GM19351 (cell line): ENCODE measurements around the gene HRC.
A peak's percentile ranks its signal among the peaks of the same experiment; 100 is the strongest.
"Not testable (repeated sequence)": the region's sequence is repeated elsewhere in the genome, so short reads cannot be mapped to it uniquely, and the experiment has no call there.

ENCODE experiments used
- ATAC-seq: cut with Tn5 transposase; IDR thresholded peaks from one replicate; pipeline ENCODE4 v1.9.1; 2021; ENCODE audit warnings: mild to moderate bottlenecking, moderate library complexity; ENCODE audit not compliant: unreplicated experiment

Gene HRC

GRCh38 chr19:49136771-49137171 lies 18.4 kb downstream of the HRC start:
- no peak for ATAC-seq

DNA sequence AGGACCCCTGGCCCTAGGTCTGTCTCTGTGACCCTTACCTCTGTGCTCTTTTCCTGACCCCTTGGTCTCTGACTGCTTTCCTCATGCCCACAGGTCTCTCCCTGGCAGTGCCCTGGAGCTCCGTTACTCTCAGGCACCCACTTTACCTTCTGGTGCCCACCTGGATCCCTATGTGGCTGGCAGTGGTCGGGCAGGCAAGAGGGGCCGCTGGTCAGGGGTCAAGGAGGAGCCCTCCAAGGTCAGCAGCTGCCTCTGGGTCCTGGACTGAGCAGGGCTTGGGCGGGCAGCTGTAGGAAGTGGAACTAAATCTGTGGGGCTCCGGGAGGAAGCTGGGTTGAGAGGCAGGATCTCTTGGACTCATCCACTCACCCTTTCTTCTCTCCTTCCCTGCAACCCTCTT lies 19.5 kb downstream of the HRC start:
- ATAC-seq = no peak

DNA sequence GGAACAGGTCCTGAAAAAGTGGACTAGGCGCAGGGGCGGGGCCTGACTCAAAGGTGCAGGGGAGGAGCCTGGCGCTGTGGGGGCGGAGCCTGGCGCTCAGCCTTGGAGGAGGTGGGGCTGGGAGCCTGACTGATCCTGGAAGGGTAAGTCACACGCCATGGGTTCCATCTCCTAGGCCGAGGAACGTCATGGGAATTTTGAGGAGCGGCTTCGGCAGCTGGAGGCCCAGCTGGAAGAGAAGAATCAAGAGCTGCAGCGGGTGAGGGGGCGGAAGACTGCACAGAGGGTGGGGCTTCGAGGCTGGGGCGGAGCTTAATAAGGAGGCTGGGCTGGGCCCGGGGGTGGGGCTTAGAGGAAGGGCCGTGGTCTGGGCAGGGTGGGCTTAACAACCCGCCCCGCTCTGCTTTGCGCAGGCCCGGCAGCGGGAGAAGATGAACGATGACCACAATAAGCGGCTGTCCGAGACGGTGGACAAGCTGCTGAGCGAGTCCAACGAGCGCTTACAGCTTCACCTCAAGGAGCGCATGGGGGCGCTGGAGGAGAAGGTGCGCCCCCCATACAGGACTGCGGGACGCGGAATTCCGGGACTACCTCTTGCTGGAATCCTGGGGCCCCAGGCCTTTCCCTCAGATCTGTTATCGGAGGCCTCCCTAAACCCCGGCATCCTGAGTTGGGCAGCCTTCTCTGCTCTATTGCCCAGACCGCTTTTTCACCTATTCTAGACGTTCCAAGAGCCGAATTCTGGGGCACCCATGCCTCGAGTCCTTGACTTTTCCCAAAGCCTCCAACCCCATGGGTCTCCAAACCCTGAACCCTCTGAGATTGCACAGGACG lies 21.4 kb downstream of the HRC start:
- no peak for ATAC-seq

DNA sequence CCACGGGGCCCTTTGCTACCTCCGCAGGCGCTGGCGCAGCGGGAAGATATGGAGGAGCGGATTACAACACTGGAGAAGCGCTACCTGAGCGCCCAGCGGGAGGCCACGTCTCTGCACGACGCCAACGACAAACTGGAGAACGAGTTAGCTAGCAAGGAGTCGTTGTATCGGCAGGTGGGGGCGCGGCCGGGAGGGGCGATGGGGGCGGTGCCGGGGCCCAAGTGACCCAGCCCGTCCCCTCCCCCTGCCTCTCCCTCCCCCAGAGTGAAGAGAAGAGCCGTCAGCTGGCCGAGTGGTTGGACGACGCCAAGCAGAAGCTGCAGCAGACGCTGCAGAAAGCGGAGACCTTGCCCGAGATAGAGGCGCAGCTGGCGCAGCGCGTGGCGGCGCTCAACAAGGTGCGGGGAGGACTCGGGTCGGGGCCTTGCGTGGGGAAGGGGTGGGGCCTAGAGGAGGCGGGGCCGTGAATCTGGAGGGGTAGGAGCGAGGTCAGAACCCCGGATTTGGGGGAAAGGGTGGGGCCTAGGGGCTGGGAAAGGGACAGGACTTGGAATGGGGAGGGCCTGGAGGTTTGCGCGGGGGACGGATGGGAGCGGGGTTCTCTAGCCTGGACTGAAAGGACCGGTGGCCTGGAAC lies 22.1 kb downstream of the HRC start:
- no peak for ATAC-seq

DNA sequence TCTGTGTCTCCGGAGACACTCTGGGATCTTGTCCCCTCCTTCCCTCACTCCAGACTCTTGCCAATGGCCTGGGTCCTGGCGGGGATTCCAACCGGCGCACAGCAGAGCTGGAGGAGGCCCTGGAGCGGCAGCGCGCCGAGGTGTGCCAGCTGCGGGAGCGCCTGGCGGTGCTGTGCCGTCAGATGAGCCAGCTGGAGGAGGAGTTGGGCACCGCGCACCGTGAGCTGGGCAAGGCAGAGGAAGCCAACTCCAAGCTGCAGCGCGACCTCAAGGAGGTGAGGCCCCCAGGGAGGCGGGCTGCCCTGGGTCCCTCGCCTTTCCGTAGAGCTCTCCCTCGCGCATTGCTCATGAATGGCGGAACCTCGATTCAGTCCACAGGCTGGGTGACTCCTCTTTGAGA lies 24.9 kb downstream of the HRC start:
- no peak for ATAC-seq

DNA sequence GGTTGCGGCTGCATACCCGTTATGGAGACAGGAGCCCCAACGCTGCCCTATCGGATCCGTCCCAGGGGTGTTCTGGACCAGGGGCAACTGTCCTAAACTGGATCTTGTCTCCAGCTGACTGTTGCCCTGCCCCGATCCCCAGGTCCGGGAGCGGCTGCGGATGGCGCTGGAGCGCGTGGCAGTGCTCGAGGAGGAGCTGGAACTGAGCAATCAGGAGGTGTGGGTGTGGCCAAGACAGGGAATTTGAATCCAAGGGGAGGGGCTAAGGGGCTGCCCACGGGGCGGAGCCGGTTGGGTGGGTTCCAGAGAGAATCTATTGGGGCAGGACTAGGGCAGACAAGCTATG lies 26.0 kb downstream of the HRC start:
- no peak for ATAC-seq

DNA sequence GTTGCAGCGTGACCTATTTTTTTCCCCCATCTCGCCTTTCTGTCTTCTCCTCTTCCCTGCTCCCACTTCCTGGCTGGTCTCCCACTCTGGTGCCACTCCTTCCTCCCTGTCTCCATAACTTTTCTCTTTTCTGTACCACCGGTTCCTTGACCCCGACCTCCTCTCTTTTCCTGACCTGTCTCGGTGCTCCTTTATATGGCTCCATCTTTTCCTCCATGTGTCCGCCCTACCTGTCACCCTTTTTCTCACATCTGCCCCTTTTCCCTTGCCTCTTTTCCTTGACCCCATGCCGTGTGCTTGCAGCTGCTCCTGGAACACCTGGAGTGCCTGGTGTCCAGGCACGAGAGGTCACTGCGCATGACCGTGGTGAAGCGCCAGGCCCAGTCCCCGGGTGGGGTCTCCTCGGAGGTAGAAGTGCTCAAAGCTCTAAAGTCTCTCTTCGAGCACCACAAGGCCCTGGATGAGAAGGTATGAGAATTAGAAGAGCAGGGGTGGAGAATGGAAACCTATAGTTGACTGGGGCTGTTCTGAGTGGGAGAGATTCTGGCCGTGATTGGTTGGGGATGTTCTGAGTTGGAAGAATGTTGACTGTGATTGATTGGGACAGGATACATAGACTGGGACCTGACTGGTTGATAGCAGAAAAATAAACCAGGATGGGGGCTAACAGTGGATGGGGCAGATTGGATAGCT lies 26.5 kb downstream of the HRC start:
- ATAC-seq = no peak

GRCh38 chr19:49127674-49128544 lies 27.3 kb downstream of the HRC start:
- ATAC-seq = peak; percentile 84

GRCh38 chr19:49127225-49127624 lies 28.0 kb downstream of the HRC start:
- ATAC-seq = not testable (repeated sequence)

DNA sequence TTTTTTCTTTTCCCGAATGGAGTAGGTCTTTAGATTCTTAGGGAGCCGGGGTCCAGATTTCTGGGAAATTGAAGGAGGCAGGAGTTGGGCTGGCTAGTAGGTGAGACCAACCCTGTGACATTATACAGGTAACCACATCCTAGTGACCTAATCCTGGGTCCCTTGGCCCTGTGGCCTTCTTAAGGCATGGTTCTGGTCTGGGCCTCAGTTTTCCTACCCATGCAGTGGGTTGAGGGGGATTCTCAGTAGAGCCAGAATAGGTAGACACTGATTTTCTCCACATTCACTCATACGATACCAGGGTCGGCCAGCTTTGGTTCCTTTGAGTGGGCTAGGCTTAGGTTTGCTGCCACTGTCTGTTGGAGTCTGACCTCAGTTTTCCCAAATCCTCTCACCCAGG lies 28.6 kb downstream of the HRC start:
- ATAC-seq = no peak

DNA sequence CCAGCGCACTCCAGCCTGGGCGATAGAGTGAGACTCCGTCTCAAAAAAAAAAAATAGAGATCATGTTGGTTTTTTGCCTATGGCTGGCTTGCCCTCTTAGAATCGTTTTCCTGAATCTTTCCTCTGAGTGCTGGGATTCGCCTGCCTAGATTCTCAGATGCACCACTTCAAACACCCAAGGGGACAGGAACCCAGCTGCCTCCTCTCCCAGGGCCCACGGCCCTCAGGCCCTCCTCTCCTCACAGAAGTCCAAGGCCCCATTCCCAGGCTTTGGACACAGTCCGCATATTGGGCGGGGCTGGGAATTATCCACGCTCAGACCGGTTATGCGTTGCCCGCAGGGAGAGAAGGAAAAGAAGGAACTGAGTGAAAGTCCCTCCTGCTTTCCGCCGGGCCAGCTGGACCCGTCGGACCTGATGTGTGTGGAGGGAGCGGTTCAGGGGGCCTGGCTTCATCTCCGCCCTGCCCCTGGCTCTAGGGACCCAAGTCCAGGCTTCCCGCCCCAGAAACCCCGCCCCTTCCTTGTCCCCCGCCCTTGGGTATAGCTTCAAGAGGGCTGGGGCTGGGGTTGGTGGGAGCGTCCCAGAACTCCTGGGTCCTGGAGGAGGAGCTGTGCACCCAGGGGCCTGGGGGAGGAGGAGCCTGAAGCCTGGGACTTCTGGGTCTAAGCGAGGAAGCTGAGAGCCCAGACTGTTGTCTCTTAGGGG lies 30.0 kb downstream of the HRC start:
- no peak for ATAC-seq

DNA sequence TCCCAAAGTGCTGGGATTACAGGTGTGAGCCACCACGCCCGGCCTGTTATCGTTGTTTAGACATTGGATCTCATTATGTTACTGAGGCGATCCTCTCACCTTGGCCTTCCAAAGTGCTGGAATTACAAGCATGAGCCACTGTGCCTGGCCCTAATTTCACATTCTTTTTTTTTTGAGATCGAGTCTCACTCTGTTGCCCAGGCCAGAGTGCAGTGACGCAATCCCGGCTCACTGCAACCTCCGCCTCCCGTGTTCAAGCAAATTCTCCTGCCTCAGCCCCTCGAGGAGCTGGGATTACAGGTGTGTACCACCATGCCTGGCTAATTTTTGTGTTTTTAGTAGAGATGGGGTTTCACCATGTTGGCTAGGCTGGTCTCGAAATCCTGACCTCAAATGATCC lies 31.9 kb downstream of the HRC start:
- not testable (repeated sequence) for ATAC-seq

GRCh38 chr19:49121841-49122240 lies 33.4 kb downstream of the HRC start:
- not testable (repeated sequence) for ATAC-seq

- no peak for ATAC-seq
Measured at GRCh38 chr19:49120868-49121267, 34.3 kb downstream of the HRC start.

GRCh38 chr19:49120325-49120683 lies 34.9 kb downstream of the HRC start:
- ATAC-seq = no peak

DNA sequence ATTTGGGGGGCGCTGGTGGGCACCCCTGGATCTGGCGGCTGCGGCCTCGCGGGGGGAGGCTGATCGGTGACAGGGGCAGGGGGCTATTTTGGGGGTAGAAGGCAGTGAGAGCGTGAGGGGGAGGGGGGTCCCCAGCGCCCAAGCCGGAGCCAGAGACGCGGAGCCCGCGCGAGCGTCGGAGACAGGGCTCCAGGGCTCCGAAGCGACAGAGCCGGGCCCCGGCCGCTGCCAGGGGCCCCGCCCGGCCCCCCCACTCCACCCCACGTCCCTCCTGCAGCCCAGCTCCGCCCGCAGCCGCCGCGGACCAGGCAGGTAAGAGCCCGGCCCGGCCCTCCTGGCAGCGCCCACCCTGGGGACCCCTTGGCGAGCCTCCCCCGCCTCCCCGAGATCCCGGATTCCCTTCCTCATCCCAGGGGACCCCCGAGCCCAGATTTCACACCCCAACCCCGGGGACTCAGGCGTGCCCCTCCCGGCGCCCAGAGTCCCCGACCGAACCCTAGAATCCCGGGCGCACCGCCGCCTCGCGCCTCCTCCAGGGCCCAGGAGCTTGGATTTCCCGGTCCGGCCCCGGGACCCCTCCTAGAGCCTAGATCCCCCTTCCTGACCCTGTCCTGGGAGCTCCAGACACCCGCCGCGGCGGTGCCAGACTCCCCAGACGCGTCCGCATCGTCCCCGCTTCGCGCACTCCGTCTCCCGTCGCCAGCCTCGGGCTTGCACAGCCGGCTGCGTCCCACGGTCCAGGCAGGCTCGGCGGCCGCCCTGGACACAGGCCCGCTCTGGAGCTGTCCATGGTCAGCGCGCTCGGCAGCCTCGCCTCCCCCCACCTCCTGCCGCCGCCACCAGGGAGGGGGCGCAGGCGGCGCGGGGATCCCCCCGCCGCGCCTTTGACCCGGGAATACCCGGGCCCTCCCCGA lies 35.5 kb downstream of the HRC start, which contains the start of gene PPFIA3:
Gene PPFIA3 (plus strand): TSS at position 134 of the 914 bp plus-strand sequence. CDS start 8,330 bp downstream, outside the sequence.
- ATAC-seq = no peak

DNA sequence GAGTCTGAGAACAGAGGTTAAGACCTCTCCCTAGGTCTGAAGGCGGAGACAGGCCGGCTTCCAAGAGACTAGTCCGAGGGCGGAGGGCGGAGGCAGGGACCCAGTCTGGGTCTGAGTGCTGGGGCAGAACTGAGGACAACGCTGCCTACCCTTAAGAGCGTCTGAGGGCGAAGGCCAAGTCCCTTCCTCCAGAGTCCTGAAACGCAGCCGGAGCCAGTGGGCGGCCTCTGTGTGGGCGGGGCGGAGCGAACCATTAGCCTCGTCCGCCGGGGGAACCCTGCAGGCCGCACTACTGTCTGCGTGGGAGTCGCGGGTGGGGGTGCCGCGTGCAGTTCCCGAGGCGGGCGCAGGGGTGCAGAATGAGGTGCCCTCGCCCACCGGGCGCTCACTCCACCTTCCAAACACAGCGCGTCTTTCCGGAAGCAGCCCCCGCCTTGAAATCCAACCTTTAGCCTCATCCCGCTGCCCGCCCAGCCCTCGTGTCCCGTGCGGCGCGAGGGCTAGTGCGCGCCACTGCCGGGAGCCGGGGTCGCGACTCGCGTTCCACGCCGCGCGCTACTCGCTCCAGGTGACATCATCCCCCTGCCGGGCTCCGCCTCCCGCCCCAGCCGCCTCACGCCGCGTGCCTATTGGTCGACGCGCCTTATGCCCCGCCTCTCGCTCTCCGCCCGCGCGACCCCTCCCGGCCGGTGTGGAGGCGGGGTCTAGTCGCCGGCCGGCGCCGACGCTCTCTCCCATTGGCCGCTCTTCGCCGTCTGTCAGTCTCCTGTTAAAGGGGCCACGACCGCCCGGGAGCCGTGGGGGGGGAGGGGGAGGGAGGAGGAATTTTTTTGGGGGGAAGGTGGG lies 36.4 kb downstream of the HRC start, which contains the start of gene C19orf73:
Gene C19orf73 (minus strand): TSS at position 579 of the 846 bp plus-strand sequence. CDS start 121 bp downstream, at position 458.
- ATAC-seq = peak; percentile 76
